Peyer's patch (tissue), 4 donors: Measurements from ENCODE around the gene AGAP3. TPM values are rescaled to one million over a fixed set of nuclear protein-coding genes. Genes with fewer than 3 reads are reported as not detected.

Experiments used
- DNase-seq, 3 donors: peaks; one replicate each; pipeline ENCODE4 v3.0.0-alpha.2; 2017 to 2019
- H3K27ac ChIP-seq, 4 donors: fragments of 200-600 bp; sonication (generic); one replicate each; pipeline ENCODE4 v1.5.1; 2016 to 2019
- H3K27me3 ChIP-seq, 2 donors: fragments of 200-600 bp; sonication (generic); one replicate each; pipeline ENCODE4 v1.5.1; 2019
- H3K36me3 ChIP-seq, 3 donors: fragments of 200-600 bp; sonication (generic); one replicate each; pipeline ENCODE4 v1.5.1; 2016 to 2019
- H3K4me1 ChIP-seq, 4 donors: fragments of 200-600 bp; sonication (generic); one replicate each; pipeline ENCODE4 v1.5.1; 2016 to 2019
- H3K4me3 ChIP-seq, 4 donors: fragments of 200-600 bp; sonication (generic); 1 replicate in 3 of 4; 2 replicates in 1 of 4; pipeline ENCODE4 v1.5.1; 2016 to 2019; ENCODE audit warnings: mild to moderate bottlenecking in 1 of 4
- H3K9me3 ChIP-seq, 4 donors: fragments of 200-600 bp; sonication (generic); one replicate each; pipeline ENCODE4 v1.5.1; 2016 to 2019; ENCODE audit warnings: mild to moderate bottlenecking in 1 of 4
- POLR2A ChIP-seq, 2 donors: fragments of 450-650 bp; IDR thresholded peaks; one replicate each; pipeline ENCODE4 v1.5.1; 2017; ENCODE audit warnings: antibody characterized with exemption in 2 of 2, mild to moderate bottlenecking in 2 of 2, moderate library complexity in 2 of 2
- total RNA-seq, 4 donors: library from RNA; depleted of rRNA; stranded (reverse); fragments of >200 nt; gene quantifications; one replicate each; pipeline ENCODE4 v1.1.0, GENCODE V29; 2016
- TF ChIP-seq, protein P1 (sequence below), 6 experiments: fragments of 450-650 bp in 4 of 6; fragments of 200-600 bp in 2 of 6; sonication (generic) in 1 of 6; IDR thresholded peaks; one replicate each; pipeline ENCODE4 v1.5.1; 2017 to 2019; ENCODE audit warnings: antibody characterized with exemption in 6 of 6, mild to moderate bottlenecking in 3 of 6, moderate library complexity in 1 of 6

Gene AGAP3
- total RNA-seq, 4 donors from 2014 or later, result 91.6 to 123 (median 101) TPM

- Histone ChIP-seq H3K36me3 (no peaks in the 10 kb centered on the region), H3K4me3 (no peak overlapping the region), H3K27ac (no peak overlapping the region), H3K9me3 (no peaks in the 10 kb centered on the region), H3K4me1 (no peaks in the 10 kb centered on the region), H3K27me3 (no peaks in the 10 kb centered on the region)
- TF ChIP-seq, protein P1, sequence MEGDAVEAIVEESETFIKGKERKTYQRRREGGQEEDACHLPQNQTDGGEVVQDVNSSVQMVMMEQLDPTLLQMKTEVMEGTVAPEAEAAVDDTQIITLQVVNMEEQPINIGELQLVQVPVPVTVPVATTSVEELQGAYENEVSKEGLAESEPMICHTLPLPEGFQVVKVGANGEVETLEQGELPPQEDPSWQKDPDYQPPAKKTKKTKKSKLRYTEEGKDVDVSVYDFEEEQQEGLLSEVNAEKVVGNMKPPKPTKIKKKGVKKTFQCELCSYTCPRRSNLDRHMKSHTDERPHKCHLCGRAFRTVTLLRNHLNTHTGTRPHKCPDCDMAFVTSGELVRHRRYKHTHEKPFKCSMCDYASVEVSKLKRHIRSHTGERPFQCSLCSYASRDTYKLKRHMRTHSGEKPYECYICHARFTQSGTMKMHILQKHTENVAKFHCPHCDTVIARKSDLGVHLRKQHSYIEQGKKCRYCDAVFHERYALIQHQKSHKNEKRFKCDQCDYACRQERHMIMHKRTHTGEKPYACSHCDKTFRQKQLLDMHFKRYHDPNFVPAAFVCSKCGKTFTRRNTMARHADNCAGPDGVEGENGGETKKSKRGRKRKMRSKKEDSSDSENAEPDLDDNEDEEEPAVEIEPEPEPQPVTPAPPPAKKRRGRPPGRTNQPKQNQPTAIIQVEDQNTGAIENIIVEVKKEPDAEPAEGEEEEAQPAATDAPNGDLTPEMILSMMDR (IDR thresholded peaks at IDR 0.05), result no peak
- TF ChIP-seq POLR2A (IDR thresholded peaks at IDR 0.05), result no peak
- DNase-seq, result no peak
Observed at GRCh38 chr7:151191544-151191943, 105.3 kb downstream of the AGAP3 start.

- Histone ChIP-seq H3K4me3 (no peak overlapping the region), H3K27me3 (no peaks in the 10 kb centered on the region), H3K9me3 (no peaks in the 10 kb centered on the region), H3K27ac (no peak overlapping the region), H3K4me1 (no peaks in the 10 kb centered on the region), H3K36me3 (no peaks in the 10 kb centered on the region)
- DNase-seq, result no peak
- TF ChIP-seq, protein P1 (IDR thresholded peaks at IDR 0.05), result no peak
- TF ChIP-seq POLR2A (IDR thresholded peaks at IDR 0.05), result no peak
Observed at GRCh38 chr7:151192002-151192539, 105.8 kb downstream of the AGAP3 start.

DNA sequence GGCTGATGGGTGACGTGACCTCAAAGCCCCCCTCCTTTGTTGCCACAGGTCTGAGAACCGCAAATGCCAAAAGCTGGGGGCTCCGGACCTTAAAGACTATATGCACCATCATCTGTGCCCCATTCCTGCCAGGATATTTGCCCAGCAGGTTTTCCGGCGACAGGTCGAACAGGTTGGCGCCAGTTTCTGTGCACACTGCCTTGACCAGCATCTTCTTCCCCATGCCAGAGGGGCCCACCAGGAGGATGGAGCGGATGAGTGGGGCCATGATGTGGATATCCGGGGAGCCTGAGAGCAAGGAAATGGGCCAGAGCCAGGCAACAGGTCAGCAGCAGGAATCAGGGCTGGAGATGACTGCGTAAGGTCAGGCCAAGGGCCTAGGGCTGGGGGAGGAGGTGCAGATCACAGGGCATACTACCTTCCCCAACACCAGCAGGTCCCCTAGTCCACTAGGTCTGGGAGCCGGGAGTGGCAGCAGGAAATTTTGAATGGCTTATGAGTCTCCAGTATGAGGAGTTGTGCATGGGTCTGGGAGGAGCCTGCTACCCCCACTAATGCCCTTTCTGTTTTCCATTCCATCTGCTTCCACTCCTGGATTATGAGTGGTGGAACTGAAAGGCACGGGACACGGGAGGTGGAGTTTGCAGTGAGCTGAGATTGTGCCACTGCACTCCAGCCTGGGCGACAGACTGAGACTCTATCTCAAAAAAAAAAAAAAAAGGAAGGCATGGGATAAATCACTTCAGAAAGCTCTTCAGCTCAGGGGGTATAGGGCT is 107.1 kb downstream of the AGAP3 start:
- DNase-seq, result no peak
- Histone ChIP-seq H3K4me1 (no peaks in the 10 kb centered on the region), H3K36me3 (no peaks in the 10 kb centered on the region), H3K27me3 (no peaks in the 10 kb centered on the region), H3K9me3 (no peaks in the 10 kb centered on the region), H3K27ac (no peak overlapping the region), H3K4me3 (no peak overlapping the region)
- TF ChIP-seq POLR2A (IDR thresholded peaks at IDR 0.05), result no peak
- TF ChIP-seq, protein P1 (IDR thresholded peaks at IDR 0.05), result no peak

Other genes with a start within 250 kb of the AGAP3 start
- 1,000 to 10,000 TPM in 2 of 4 donors, 100 to 1,000 TPM in 1, 1 to 10 TPM in 1; 9.1 to 1,314 (median 833) TPM for gene AOC1, start 234.0 kb upstream of the AGAP3 start, total RNA-seq
- 1 to 10 TPM; 2.4 to 8.5 (median 3.4) TPM for gene KCNH2, start 108.2 kb upstream of the AGAP3 start, total RNA-seq
- gene NOS3, start 95.5 kb upstream of the AGAP3 start, total RNA-seq, result 10 to 100 TPM in 1 of 4 donors, 1 to 10 TPM in 3; 1.2 to 18.2 (median 5.4) TPM
- gene ATG9B, start 62.0 kb upstream of the AGAP3 start, total RNA-seq, result under 1 TPM in 2 of 4 donors, not detected in 2; 0.27 to 0.28 TPM
- 10 to 100 TPM; 23.1 to 79.7 (median 42.7) TPM for gene ABCB8, start 58.0 kb upstream of the AGAP3 start, total RNA-seq
- gene ASIC3, start 37.9 kb upstream of the AGAP3 start, total RNA-seq, result 10 to 100 TPM in 1 of 4 donors, 1 to 10 TPM in 3; 2.5 to 10.7 (median 5.0) TPM
- 10 to 100 TPM in 3 of 4 donors, 1 to 10 TPM in 1; 6.9 to 15.4 (median 13.8) TPM for gene CDK5, start 28.6 kb upstream of the AGAP3 start, total RNA-seq
- gene SLC4A2, start 26.9 kb upstream of the AGAP3 start, total RNA-seq, result 100 to 1,000 TPM; 101 to 143 (median 121) TPM
- gene FASTK, start 5.7 kb upstream of the AGAP3 start, total RNA-seq, result 100 to 1,000 TPM in 3 of 4 donors, 10 to 100 TPM in 1; 99.0 to 239 (median 158) TPM
- 100 to 1,000 TPM in 2 of 4 donors, 10 to 100 TPM in 2; 38.0 to 113 (median 100) TPM for gene TMUB1, start 3.0 kb upstream of the AGAP3 start, total RNA-seq
- gene GBX1, start 81.2 kb downstream of the AGAP3 start, total RNA-seq, result not detected
- gene ASB10, start 100.8 kb downstream of the AGAP3 start, total RNA-seq, result not detected
- gene H2BK1, start 124.0 kb downstream of the AGAP3 start, total RNA-seq, result not detected
- 10 to 100 TPM; 20.7 to 29.7 (median 26.4) TPM for gene ABCF2, start 140.7 kb downstream of the AGAP3 start, total RNA-seq
- gene CHPF2, start 146.0 kb downstream of the AGAP3 start, total RNA-seq, result 10 to 100 TPM; 31.4 to 50.2 (median 43.2) TPM
- 10 to 100 TPM in 3 of 4 donors, 1 to 10 TPM in 1; 1.2 to 61.1 (median 18.3) TPM for gene SMARCD3, start 162.2 kb downstream of the AGAP3 start, total RNA-seq